Measurements from ENCODE around the gene PPP1R14D.

DNA sequence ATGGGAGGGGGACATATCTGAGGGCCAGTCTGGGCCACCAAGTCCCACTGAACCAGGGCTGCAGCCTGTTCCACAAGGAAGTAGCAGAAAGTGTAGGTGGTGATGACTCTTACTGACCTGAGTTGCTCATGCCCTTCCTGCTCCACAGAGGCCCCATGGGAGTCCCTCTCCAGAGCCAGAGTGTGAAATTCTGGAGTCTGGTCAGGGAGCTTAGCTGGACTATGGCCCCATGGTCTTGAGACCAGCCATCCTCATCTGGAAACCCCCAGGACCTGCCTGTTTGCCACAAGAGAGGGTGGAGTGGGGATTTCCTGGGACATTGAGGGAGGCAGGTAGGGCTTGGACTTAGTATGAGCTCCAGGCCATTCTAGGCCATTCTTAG, 18.3 kb upstream of the PPP1R14D start:
- TF ChIP-seq, protein P1, sequence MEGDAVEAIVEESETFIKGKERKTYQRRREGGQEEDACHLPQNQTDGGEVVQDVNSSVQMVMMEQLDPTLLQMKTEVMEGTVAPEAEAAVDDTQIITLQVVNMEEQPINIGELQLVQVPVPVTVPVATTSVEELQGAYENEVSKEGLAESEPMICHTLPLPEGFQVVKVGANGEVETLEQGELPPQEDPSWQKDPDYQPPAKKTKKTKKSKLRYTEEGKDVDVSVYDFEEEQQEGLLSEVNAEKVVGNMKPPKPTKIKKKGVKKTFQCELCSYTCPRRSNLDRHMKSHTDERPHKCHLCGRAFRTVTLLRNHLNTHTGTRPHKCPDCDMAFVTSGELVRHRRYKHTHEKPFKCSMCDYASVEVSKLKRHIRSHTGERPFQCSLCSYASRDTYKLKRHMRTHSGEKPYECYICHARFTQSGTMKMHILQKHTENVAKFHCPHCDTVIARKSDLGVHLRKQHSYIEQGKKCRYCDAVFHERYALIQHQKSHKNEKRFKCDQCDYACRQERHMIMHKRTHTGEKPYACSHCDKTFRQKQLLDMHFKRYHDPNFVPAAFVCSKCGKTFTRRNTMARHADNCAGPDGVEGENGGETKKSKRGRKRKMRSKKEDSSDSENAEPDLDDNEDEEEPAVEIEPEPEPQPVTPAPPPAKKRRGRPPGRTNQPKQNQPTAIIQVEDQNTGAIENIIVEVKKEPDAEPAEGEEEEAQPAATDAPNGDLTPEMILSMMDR (IDR thresholded peaks at IDR 0.05), result no peak
- no peak for TF ChIP-seq POLR2A (IDR thresholded peaks at IDR 0.05)
